ENCODE data around the gene SIK2.

SIK2 gene

DNA sequence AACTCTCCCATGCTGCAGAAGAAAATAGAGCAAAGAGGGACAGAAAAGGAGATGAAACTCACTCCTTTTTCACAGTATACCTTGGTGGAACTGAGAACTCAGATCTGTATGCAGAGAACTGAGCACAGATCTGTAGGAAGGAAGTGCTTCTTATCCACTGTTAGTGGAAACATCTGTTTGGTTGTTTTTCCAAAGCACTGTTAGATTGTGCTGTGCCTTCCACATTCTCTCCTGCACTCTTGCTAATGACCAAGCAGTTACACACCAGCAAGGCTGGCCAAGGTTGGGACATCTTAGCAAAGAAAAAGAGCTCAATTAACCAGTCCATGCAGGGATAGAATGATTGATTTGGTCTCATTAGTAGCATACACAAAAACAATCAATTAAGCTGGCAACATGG is 20.1 kb upstream of the SIK2 start:
- no peak for DNase-seq (ENCODE audit: low spot score)

DNA sequence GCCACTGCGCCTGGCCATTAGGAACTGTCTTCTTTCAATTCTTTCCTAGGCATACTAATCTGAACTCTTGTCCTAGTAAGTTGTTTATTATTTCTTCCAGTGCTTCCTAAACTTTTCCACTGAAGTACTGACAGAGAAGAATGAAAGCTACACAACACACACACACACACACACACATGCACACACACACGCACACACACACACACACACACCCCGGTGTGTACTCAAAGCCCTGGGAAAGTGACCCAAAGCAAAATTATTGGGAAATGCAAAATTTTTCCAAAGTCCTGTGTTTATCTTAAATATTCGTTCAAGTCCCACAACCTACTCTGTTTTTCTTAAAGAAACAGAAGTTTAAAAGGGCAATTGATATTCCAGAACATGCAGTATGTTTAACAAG is 19.4 kb upstream of the SIK2 start:
- no peak for DNase-seq (ENCODE audit: low spot score)

DNA sequence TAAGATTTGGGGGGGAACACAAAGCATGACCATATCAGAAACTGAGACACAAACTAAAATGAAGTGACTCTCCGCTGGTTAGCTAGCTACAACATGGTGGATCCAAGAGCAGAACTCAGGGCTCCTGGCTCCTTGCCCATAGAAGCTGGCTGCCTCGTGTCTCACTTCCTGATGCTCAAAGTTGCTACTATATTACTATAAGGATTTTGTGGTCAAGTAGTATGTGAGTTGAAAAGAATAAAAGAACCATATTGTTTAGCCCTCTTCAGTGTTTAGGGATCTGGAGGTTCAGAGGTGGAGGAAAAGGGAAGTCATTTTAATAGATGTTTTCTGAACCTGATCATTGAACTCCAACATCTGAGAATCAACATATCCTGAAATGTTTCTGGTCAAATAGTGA is 16.9 kb upstream of the SIK2 start:
- DNase-seq (ENCODE audit: low spot score): no peak

DNA sequence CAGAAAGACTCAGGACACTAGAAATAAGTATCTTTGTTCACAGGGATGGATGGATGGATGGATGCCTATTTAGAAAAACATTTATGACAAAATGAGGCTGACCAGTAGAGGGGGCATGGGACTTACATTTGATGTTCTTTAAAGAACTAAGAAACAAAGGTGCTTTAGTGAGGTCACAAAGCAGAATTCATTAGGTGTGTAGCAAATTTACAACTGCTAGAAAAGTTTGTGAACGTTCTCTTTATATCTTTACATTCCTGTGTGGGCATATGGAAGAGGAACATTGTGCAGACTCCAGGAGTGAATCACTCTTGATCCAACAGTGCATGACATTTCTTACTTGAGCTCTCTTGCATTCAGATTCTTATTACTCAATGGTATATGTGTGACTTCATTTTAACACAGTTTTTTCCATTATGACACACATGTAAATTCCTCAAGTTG is 15.8 kb upstream of the SIK2 start:
- DNase-seq (ENCODE audit: low spot score): peak; percentile 47

DNA sequence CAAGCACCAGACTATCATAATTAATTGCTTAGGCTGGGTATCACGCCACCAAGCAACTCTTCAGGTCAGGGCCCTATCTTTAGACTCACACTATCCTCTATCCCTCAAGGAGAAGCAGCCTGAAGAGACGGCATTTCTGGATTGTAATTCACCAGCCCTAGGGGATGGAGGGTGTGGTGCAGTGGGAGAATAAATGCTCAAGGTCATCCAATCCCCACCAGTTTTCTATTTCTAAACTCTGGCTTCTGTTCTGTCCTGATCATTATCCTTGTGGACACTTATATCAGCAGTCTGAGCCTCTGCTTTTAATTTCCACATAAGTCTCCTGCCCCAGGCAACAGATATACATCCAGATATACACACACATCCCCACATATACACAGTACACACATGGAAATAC is 13.1 kb upstream of the SIK2 start:
- no peak for DNase-seq (ENCODE audit: low spot score)

DNA sequence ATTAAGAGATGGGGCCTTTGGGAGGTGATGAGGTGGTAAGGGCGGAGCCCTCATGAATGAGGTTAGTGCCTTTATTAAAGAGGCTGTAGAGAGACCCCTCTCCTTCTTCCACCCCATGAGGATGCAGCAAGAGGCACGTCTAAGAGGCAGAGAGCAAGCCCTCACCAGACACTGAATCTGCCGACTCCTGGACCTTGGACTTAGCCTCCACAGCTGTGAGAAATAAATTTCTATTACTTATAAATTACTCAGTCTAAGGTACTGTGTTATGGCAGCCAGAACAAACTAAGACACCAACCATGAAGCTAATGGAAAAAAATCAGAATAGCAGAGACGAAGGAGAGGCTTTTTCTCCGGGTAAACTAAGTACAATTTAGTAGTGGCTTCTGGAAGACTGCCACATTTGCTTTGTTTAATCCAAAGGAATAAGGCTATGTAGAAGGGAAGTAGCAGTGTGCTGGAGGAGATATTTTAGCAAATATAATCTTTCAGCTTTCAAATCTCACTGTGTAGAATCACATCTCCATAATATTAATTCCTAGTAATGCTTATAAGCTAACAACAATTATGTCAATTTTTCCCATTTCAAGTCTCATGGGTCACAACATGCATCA is 12.3 kb upstream of the SIK2 start:
- DNase-seq (ENCODE audit: low spot score): no peak

DNA sequence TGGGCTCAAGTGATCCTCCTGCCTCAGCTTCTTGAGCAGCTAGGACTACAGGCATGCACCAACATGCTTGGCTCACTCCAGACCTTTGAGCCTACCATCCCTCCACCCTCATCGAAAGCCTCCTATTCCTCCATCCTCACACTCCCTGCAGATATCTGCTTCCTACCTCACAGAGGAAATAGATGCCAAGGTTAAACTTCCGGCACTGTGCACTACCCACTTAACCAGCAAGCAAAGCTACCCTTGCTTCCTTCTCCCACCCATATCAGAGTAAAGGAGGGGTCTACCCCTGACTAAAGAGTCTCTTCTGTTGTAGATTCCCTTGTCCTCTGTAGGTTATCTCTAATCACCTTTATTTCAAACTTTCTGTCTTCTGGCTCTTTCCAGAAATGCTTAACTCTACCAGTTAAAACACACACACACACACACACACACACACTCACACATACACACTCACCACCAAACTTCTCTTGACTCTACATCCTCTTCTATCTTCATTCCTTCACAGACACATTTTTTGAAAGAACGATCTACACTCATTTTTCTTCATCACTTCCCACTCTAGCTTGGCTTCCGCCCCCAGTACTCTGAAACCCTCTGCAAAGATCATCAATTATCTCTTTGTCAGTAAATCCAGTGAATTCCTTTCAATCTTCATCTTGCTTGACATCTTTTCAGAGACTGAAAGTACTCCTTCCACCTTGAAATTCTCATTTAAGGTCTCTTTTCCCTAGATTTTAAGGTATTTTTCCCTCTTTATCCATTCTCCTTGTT is 10.9 kb upstream of the SIK2 start:
- no peak for DNase-seq (ENCODE audit: low spot score)

DNA sequence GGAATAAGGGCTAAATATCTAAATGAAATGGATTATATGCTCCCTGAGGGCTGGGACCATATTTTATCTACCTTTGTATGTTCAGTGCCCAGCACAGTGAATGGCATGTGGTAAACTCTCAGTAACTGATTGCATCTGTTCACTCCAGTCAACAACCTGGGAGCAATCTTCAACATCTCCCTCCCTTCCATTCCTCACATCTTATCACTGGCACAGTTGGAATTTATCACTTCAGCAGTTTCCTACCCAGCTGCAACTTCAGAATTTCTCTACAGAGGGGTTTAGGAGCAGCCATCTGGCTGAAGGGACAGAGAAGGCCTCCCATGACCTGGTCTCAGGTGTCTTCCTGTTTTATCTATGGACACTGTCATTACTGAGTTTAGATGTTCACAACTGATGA is 9.8 kb upstream of the SIK2 start:
- no peak for DNase-seq (ENCODE audit: low spot score)

DNA sequence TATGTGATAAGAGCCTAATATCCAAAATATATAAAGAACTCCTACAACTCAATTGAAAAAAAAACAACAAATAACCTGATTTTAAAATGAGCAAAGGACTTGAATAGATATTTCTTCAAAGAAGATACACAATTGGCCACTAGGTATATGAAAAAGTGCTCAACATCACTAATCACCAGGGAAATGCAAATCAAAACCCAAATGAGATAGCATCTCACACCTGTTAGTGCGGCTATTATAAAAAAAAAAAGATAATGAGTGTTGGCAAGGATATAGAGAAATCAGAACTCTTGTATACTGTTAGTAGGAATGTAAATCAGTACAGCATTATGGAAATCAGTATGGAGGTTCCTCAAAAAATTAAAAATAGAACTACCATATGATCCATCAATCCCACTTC is 5.9 kb upstream of the SIK2 start:
- DNase-seq (ENCODE audit: low spot score): no peak

DNA sequence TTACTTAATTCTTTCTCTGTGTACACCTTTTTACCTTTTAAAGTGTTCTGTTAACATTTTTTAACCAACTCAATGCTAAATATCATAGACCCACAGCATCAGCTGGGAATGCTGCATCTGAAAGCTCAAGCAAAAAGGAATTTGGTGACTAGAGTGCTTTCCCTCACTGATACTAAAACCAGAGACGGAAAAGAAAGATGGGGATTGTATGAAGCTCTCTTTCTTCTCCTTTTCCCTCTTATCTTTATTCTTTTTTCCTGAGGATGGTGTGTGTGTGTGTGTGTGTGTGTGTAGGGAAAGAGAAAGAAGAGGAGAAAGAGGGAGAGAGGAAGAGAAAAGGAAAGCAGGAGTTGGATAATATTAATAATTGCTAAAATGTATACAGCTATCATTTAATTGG is 4.1 kb upstream of the SIK2 start:
- no peak for DNase-seq (ENCODE audit: low spot score)

DNA sequence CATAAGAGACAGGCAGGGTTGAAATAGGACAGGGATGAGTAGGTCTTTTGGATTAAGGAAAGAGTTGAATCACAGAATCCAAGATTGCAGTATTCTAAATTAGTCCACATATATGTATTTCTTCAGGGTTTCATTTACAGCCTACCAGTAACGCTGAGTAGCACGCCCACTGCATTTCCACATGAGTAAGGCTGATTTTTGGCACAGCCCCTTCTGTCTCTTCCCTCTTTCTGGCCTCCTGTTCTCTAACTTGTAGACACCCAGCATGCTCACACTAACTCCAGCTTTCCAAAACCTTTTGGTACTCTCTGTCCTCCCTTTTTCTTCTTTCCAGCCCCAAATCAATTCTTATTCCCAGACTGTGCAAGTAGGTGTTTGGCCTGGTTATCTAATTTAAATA is 3.7 kb upstream of the SIK2 start:
- no peak for DNase-seq (ENCODE audit: low spot score)

DNA sequence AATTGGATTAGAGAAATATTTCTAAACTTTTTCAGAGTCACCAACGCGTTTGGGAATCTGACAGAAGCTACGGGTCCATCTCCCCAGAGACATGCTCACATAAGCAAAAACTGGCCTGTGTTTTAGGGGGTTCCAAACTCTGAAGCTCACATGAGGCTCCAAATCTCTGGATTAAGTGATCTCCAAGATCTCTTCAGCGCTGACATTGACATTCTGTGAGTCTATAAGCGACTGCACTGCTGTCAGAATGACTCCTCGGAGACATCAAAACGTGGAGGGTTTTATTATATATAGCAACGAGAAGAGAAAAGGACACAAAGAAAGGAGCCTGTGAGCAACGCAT is 642 bp upstream of the SIK2 start:
- DNase-seq (ENCODE audit: low spot score): no peak

DNA sequence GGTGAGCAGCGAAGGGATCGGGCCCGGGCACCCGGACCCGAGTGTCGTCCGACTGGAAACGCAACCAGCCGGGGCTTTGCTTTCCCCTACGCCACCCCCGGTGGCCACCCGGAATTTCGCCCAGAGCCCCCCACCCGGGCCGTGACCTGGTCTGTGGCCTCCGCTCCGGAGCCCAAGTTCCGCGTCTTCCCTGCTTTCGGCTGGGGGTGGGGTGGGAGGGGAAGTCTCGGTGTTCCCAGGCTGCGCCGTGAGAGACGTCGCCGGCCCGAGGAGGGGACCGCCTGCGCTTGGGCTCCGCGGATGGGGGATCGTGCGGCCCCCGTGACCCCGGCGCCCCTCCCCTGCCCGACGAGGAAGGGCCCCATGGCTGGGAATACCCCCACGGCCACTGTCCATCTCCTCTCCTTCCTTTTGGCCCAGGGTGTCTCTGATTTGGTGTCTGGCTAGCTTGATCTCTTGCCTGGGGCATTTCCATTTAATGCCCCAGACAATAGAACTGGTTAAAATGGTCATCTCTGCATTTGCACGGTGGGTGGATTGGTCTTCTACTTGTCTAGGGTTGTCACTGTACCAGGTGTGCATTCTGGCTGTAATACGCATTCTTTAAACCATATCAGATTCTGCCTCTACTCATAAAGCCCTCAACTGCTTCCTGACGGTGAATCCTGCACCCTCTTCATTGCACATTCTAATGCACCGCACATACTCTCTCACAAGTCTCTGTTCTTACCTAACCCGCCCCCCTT is 789 bp downstream of the SIK2 start:
- DNase-seq (ENCODE audit: low spot score): peak; percentile 69

DNA sequence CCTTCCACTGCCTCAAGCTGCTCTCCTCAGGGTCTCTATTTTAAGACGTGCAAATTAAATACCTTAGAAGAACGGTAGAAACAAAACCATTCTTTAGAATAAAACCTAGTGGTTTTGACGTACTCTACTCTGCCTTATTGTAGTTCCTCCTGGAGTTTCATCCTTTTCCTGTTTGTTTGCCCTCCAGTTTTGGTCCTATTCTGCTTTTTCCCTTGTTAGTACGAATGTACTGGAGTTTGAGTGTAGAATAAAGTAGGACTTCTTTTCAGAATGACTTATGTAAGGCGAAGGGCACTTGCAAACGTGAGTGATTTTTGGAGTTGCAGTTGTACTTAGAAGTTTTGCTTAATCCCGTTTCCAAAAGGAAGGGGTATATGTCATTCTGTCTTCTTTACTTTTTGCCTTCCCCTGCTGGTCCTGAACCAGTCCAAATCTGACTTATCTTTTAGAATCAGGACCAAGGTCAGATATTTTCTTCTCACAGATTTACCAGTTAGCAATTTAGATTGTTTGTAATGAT is 1.4 kb downstream of the SIK2 start:
- peak; percentile 53 for DNase-seq (ENCODE audit: low spot score)

DNA sequence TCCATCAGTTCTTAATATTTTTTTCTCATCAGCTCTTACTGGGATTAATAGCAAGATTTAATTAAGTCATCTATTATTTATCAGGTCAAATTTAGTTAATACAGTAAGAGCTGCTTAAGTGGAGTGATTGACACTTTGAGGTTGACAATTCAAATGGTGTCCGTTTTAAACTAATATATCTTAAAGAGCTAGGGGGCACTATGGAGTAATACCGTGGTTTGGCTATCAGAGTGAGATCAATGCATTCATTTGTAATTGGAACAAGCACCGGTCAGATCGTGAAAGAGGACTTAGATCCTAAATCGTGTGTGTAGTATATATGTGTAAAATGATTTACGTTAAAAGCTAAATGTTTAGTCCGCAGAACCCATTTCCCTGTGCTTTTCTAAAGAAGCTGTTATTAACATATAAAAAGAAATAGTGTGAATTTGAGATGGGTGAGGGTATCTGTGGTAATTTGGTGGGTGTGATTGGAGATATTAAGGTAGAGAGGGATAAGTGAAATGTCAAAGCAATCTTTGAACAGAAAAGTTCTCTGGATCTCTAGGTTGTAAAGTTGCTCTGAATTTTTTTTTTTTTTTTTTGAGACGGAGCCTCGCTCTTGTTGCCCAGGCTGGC is 2.3 kb downstream of the SIK2 start:
- DNase-seq (ENCODE audit: low spot score): peak; percentile 80

DNA sequence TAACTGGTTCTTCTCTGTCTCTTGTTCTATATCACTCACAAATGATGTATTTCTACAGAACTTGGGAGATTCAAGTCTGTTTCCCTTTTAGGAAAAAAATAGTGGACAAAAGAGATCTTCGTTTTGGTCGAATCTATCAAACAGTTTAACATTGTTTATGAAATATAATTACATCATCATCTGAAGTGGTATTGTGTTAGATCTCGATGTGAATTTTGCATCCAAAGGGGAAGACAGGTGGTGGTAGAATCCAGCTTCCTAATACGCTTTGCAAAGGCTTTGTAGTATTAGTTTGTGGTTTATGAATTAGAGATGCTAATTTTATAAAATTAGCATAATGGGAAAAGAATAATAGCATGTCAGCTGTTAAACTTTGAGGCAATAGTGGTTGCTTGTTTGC is 3.4 kb downstream of the SIK2 start:
- peak; percentile 39 for DNase-seq (ENCODE audit: low spot score)

DNA sequence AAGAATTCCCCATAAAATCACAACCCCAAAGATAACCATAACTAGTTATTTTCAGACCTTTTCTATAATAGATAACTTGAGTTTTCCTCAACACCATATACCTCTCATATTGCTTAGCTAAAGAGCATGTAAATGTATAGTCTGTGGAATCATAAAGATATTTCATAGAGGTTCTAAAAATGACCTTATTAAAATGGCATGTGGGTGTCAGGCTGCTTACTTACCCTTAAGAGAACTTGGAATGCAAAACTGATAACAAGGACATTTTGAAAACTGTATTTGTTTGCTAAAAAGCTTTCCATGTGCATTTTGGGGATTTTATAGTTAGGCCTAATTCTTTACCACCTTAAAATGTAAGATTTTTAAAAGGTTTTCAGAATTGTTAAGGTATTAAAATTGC is 4.7 kb downstream of the SIK2 start:
- DNase-seq (ENCODE audit: low spot score): no peak

DNA sequence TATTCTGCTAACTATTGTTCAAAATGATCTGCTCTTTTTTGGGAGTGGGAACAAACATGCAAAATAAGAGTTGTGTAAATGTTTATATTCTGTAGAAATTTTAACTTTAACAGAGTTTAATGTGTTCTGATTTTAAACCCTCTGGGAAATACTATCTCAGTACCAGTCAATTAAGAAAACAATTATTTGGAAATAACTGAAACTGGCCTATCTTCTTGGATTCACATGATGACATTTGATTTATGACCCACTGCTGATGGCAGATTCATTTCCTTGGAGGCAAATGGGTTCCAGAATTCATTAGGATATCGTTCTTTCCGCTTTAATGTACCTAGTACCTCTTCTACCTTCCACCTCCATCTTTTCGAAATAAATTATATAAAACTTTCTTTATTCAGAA is 5.5 kb downstream of the SIK2 start:
- DNase-seq (ENCODE audit: low spot score): no peak

DNA sequence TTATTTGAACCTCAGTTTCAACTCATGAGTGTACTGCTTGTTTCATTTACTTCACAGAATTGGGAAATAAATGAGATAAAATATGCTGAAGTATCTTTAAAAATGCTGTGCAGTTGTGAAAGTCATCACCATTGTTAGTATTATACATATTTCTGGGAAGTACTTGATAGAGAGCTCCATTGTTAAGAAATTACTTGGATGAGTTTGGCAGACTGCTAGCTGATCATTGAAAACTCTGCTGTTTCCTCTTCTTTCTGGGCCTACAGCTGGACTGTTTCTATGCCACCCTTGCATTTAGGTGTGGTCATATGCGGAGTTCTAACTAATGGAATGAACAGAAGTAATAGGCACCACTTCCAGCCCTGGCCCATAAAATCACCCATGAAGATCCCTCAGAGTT is 10.0 kb downstream of the SIK2 start:
- no peak for DNase-seq (ENCODE audit: low spot score)

DNA sequence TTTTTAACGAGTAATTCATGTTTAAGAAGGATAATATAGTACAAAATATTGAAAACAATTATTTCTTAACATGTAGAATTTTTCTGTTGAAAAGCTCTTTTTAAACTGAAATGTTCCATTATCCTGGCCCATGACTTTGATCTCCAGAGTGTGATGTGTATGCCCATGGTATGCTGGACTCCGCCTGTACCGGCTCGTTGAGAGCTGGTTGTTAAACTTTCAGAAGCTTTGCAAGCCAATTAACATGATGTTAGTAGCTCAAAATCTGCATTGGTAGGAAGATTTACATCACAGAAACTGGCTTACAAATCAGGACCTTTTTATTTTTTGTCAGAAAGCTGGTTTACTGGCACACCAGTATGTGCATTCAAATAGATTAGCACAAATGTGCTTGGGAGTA is 15.0 kb downstream of the SIK2 start:
- no peak for DNase-seq (ENCODE audit: low spot score)

DNA sequence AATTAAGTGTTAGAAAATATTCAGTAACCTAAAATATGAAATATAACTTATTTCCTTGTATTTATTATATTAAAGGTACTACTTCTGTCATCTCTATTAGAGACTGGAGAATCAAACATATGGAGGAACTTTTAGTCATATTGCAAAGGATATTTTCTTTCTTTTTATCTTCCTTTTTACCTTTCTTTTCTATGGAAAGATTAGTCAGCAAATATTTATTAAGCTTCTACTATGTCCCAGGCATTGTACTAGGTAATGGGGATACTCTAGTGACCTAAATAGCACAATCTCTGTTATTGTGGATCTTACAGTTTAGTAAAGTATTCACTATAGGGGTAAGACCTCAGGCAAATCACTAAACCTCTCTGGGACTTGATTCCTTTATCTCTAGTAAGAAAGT is 18.3 kb downstream of the SIK2 start:
- no peak for DNase-seq (ENCODE audit: low spot score)

DNA sequence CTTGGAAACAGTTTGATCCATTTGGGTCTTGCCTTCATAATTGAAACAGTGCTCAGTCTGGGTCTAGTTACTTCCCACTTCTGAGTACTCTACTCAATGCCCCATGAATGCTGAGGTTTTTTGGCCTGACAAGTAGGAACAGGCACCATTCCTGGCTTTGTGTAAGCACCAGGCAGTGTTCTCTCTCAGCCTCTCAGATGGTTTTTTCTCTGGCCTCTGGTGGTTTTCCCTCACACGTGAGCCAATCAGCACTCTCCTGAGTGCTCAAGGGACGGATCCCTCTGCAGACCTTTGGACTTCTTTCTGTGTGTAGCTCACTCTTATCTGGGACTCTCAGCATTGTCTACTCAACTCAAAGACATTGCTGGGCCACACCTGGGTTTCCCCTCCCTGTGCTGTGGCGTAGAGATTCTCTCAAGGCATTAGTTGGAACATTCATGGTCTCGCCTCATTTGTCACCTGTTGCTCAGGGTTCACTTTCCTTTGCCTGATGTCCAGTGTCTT is 21.3 kb downstream of the SIK2 start:
- no peak for DNase-seq (ENCODE audit: low spot score)

DNA sequence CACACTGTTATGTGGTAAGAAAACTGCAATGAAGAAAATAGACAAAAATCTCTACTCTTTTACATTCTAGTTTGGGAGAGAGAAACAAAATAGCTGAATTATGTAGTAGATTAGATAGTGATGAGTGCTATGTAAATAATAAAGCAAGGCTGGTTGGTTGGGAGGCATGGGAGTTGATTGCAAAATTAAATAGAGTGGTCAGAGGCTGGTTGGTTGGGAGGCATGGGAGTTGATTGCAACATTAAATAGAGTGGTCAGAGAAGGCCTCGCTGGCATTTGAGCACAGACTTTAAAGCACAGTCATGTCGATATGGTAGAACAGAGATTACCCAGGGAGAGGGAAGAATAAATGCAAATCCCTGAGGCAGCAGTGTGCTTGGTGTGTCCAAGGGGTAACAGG is 22.4 kb downstream of the SIK2 start:
- DNase-seq (ENCODE audit: low spot score): no peak
